ENCODE data around the gene PRDM16. TPM values are rescaled to one million over a fixed set of nuclear protein-coding genes. Genes with fewer than 3 reads are reported as not detected.

Gene PRDM16
- total RNA-seq, 1 experiment from 2014 or later, result 0.17 TPM

DNA sequence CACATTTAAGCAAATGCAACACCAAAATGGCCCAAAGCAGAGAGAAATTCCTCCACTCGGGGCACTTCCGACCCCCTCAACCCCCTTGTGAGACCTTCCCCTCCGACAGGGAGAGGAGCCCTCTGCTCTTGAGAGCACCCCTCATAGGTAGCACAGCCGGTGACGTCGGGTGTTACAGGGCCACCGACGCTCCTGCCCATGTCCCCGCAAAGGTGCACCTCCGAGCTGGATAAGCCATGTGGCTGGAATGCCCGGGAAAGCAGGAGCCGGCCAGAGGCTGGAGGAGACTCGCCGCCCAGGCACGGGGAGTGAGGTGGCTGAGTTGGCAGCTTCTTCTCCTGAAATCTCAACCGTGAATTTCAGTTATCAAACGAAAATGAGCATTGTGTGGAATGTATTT is 318.4 kb downstream of the PRDM16 start:
- no peak overlapping the region for H3K56ac ChIP-seq (ENCODE audit: insufficient read length, low read depth, low read length)
- H3K4me3 Mint-ChIP-seq, result no peak overlapping the region
- no peak overlapping the region for H2BK15ac ChIP-seq (ENCODE audit: low read depth, low read length)
- no peak overlapping the region for H2BK5ac ChIP-seq (ENCODE audit: insufficient read length, low read length)
- no peak overlapping the region for H3K23ac ChIP-seq (ENCODE audit: insufficient read length, low read depth, low read length)
- no peak overlapping the region for H3T11ph ChIP-seq (ENCODE audit: low read length)
- H3K36me3 Mint-ChIP-seq (ENCODE audit: insufficient read depth in 1 of 3, low read depth in 3 of 3), result no peaks in the 10 kb centered on the region
- no peak overlapping the region for H3K27ac ChIP-seq (ENCODE audit: insufficient read length, low read depth, low read length)
- H4K5ac ChIP-seq (ENCODE audit: insufficient read length, low read depth, low read length), result no peak overlapping the region
- H3K27ac Mint-ChIP-seq, result no peak overlapping the region; a peak in 1 of 7 replicates
- no peak overlapping the region for H3K4me2 ChIP-seq (ENCODE audit: insufficient read depth, insufficient read length, low read length)
- no peak overlapping the region for H2BK20ac ChIP-seq (ENCODE audit: low read depth, low read length, poor library complexity, severe bottlenecking)
- H2BK12ac ChIP-seq (ENCODE audit: insufficient read length, low read depth, low read length), result no peak overlapping the region
- H3K9me3 ChIP-seq (ENCODE audit: control insufficient read depth, low read depth, low read length), result no peaks in the 10 kb centered on the region
- peak overlapping the region; percentile 26 for H4K91ac ChIP-seq (ENCODE audit: insufficient read length, low read depth, low read length)
- H4K20me1 ChIP-seq (ENCODE audit: control insufficient read depth, insufficient read depth, insufficient read length), result no peaks in the 10 kb centered on the region
- H4K8ac ChIP-seq (replicated peaks; ENCODE audit: insufficient read length, low read depth, low read length), result no peak overlapping the region
- H3K79me1 ChIP-seq (ENCODE audit: insufficient read depth, low read depth, low read length, poor library complexity, severe bottlenecking), result no peaks in the 10 kb centered on the region
- no peaks in the 10 kb centered on the region; a peak in 1 of 5 replicates for H3K9me3 Mint-ChIP-seq
- no peak overlapping the region for H2AK5ac ChIP-seq (ENCODE audit: insufficient read length, low read length)
- no peak for DNase-seq
- H3K14ac ChIP-seq (ENCODE audit: insufficient read depth, low read length), result no peak overlapping the region
- H3K27me3 Mint-ChIP-seq (ENCODE audit: low read depth), result peaks cover 41% of the 10 kb centered on the region
- H2AFZ ChIP-seq (ENCODE audit: low read length), result no peak overlapping the region
- no peak overlapping the region for H2BK120ac ChIP-seq (ENCODE audit: low read depth, low read length, poor library complexity, severe bottlenecking)
- no peak overlapping the region for H3K9ac ChIP-seq (ENCODE audit: extremely low read depth, insufficient read length, low read length)
- H3K27me3 ChIP-seq (ENCODE audit: insufficient read depth, low read length), result peaks cover 5% of the 10 kb centered on the region; the same call in 1 of the 2 replicates
- TF ChIP-seq, protein P1, sequence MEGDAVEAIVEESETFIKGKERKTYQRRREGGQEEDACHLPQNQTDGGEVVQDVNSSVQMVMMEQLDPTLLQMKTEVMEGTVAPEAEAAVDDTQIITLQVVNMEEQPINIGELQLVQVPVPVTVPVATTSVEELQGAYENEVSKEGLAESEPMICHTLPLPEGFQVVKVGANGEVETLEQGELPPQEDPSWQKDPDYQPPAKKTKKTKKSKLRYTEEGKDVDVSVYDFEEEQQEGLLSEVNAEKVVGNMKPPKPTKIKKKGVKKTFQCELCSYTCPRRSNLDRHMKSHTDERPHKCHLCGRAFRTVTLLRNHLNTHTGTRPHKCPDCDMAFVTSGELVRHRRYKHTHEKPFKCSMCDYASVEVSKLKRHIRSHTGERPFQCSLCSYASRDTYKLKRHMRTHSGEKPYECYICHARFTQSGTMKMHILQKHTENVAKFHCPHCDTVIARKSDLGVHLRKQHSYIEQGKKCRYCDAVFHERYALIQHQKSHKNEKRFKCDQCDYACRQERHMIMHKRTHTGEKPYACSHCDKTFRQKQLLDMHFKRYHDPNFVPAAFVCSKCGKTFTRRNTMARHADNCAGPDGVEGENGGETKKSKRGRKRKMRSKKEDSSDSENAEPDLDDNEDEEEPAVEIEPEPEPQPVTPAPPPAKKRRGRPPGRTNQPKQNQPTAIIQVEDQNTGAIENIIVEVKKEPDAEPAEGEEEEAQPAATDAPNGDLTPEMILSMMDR (conservative IDR thresholded peaks at IDR 0.05), result no peak
- no peak overlapping the region for H3K18ac ChIP-seq (ENCODE audit: insufficient read length, low read depth, low read length)
- WGBS (ENCODE audit: extremely low coverage, insufficient read length, low lambda C conversion rate), result no CpG with 5 or more reads among the region's 17 CpGs
- no peaks in the 10 kb centered on the region for H3K4me1 ChIP-seq (ENCODE audit: insufficient read depth, low read length)
- no peak overlapping the region for H3K4ac ChIP-seq (ENCODE audit: low read depth, low read length)
- H3K23me2 ChIP-seq (ENCODE audit: insufficient read length, low read depth, low read length, poor library complexity, severe bottlenecking), result no peaks in the 10 kb centered on the region
- H3K79me2 ChIP-seq (ENCODE audit: insufficient read depth, low read length), result no peaks in the 10 kb centered on the region
- H3K4me1 Mint-ChIP-seq, result peaks cover 5 to 16% of the 10 kb centered on the region in 2 experiments

Data from H9 (cell line).